ENCODE results near the gene SERINC3.
"Not testable (repeated sequence)": the region's sequence is repeated elsewhere in the genome, so short reads cannot be mapped to it uniquely, and the experiment has no call there.

Gene SERINC3

DNA sequence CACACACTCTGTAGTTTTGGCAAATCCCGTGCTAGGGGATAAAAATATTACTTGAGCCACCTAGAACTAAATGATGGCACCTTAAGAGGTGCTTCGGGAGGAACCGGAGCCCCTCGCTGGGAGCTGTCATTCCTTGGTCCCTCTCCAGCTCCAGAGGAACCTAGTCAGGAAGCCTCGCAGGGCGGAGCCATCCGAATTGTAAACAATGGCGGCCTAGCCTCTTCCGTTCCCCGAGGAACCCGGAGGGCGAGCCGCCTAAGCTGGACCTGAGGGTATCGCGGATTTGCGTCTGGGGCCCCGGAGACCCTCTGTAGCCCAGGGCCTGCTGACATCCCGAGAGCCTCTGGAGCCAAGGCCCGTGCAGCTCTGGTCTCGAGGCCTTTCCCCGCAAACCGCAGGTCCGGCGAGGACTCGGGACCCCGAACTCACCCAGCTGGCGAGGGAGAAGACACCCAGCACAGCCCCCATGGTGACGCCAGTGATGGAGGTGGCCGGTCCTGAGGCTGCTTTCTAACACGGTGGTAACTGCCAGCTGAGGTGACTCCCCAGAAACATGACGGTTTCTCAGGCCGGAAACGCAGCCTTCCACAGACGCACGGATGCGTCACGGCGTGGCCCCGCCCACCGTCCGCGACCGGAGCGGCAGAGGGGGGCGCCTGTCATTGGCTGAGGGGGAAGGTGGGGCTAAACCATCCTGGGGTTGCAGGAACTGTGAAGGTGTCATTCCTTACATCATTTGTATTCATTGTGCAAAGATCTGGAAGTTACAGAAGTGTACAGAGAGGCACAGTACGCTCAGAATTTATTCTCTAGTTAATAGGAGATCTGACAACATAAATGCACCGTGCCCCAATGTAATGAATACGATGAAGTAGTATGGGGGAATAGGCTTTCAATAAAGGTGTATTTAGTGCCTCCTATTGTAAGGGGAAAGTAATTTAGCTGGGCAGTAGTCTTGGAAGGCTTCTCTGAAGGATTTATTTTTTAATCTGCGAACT lies at the start of gene SERINC3:
Gene SERINC3 (minus strand): TSS at position 587 of the 998 bp plus-strand sequence. CDS start 119 bp downstream, at position 468.
- DNase-seq, result peak; percentile 92

DNA sequence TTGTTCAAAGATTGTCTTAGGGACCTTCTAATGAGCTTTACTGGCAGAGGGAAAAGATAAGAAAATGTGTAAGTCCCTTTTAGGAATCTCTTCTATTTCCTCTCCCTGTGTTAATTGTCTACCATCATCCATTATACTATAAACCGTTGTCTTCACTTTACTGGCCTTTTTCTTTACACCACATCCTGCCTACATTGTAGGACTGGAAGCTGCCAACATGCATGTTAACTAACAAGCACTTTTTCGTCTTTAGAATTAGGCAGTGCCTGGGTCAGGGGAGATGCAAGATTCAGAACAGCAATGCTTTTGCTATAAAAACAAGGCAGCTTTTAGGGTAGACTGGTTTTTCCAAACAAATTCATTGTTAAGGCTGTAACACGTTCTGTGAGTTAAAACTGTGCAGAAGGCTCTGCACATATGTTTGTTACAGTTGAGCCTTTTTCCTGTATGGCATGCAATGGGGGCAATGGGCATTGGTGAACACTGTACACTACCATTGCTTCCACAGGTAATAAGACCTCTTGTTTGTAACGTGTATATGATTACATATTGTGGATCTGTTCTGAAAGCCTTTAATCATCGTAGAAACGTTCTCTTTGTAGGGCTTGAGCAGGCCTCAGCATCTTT lies 49.6 kb upstream of the SERINC3 start:
- peak; percentile 55 for DNase-seq

- no peak for DNase-seq
These were observed 48.5 kb upstream of the SERINC3 start for GRCh38 chr20:44570367-44570766.

DNA sequence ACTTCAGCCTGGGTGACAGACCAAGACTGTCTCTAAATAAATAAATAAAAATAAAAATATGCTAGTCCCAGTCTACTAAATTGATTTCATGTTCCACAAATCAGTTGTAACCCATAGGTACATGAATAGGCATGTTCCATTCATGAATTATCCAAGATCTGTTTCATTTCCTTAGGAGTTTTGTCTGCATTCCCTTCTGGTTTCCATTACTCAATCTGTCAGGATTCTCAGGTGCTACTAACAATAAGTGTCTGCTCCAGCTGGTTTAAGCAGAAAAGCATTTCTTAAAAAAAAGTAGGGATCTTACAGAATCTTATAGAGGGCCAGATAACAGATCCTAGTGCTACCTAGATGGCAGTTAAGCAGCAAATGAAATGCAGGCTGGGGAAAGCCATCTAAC lies 44.9 kb upstream of the SERINC3 start:
- no peak for DNase-seq

DNA sequence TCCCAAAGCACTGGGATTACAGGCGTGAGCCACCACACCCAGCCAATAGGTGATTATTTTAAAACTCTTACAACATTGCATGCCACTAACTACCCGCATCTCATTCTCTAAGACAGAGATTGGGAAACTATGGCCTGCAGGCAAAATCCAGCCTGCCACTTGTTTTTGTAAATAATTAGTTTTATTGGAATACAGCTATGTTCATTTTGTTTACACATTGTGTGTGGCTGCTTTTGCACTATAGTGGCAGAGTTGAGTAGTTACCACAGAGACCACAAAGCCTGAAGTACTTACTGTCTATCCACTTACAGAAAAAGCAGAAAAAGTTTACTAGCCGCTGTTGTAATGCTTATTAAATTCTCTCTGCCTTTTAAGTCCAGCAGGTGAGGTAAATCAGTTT lies 44.1 kb upstream of the SERINC3 start:
- DNase-seq, result no peak

DNA sequence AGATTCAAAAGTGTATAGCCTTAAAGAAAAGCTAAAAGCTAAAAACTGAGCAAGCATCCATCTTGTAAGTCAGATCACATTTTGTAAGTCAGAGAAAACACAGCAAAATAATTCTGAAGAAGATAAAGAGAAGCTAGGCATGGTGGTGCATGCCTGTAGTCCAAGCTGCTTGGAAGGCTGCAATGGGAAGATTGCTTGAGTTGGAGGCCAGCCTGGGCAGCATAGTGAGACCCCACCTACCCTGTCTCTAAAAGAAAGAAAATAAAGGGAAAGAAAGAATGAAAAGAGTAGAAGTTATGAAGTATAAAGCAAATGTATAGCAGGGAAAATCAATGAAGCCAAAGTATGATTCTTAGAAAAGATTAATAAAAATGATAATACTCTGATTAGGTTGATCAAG lies 40.0 kb upstream of the SERINC3 start:
- DNase-seq, result no peak

DNA sequence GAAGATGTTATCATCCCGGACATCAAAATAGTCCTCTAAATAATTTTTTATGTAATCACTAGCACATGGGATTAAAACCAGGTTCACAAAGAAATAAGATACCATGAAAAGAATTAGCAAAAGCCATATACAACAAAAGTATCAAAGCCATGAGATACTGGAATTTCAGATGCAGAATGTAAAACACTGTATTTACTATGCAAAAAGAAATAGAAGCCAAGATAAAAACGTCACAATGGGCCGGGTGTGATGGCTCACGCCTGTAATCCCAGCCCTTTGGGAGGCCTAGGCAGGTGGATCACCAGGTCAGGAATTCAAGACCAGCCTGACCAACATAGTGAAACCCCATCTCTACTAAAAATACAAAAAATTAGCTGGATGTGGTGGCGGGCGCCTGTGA lies 38.9 kb upstream of the SERINC3 start:
- not testable (repeated sequence) for DNase-seq

DNA sequence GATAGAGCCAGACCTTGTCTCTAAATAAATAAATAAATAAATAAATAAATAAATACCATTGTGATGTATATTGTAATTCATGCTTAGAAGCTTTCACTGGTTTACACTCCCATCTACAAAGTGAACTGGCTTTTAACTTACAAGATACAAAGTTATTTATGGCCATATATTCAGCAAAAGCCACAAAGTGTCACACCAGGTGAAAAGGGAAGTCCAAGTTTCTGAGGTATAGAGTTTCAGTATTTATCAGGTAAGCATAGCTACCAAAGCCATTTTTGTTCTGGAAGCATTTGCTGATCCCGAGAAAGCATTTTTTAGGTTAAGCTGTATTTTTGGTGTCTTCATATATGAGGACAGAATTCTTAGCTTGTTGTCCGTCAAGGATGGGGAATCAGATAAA lies 38.4 kb upstream of the SERINC3 start:
- no peak for DNase-seq

DNA sequence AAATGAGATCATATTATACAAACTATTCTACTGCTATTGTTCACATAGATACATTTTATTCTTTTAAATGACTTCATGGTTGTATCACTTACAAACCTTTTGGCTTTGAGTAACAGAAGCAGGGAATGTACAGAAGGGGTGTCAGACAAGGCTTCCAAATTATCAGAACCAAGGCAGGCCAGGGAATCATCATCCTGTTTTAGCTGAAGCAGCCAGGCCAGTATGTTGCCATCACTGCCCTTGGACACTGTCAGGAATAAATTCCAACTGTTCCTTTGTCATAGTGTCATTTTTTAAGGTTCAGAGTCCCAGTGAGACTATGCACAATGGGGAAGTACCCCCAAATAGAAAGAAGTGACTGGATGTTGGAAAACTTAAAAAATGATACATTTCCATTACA lies 37.4 kb upstream of the SERINC3 start:
- no peak for DNase-seq

GRCh38 chr20:44552950-44553908 lies 31.4 kb upstream of the SERINC3 start:
- peak; percentile 79 for DNase-seq

DNA sequence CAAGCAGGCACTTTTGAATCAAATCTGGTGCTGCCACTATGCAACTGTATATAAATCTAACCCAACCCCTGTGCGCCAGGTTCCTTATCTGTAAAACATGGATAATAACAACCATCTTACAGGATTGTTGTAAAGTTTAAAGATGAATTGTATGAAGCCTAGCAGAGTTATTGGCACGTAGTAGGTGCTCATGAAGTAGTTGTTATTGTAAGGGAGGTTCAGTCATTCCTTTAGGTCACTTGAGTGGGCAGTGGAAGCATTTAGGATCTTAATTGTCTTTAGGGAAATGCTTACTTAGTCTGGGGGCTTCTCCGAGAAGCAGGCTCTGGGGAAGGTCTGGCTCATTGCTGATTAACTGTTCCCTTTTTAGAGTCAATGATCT lies 30.7 kb upstream of the SERINC3 start:
- no peak for DNase-seq

GRCh38 chr20:44552050-44552449 lies 30.2 kb upstream of the SERINC3 start:
- no peak for DNase-seq

DNA sequence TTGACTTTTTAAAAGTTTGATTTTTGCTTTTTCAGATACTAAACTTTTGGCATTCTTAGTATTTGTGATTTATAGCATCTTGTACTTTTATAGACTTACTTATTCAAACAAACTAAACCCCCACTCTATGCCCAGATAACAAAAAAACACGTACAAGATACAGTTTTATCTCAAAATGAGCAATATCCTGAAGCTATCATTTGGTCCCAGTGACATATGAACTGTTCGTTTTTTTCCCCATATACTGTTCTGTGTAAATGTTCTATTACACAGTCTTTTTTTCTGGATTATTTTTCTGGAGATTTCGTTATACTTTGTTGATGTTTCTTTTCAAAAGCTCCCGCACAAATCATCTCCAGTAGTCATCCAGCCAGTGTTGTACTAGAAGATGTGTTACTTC lies 27.3 kb upstream of the SERINC3 start:
- no peak for DNase-seq

DNA sequence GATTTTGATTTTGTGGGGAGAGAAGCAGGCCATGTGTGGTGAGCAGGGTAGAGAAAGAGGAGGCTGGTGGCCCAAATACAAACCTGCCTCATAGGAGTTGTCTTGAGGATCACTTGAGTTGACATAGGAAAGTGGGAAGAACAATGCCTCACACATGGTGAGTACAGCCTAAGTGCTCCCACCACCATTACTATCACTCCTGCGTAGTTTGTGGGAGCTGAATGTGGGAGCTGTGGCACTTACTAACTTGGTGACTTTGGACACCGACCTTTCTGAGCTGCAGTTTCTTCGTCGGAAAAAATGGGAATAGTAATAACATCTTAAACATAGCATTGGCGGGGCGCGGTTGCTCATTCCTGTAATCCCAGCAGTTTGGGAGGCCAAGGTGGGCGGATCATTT lies 25.5 kb upstream of the SERINC3 start:
- no peak for DNase-seq

GRCh38 chr20:44544263-44544662 lies 22.4 kb upstream of the SERINC3 start:
- DNase-seq, result no peak

DNA sequence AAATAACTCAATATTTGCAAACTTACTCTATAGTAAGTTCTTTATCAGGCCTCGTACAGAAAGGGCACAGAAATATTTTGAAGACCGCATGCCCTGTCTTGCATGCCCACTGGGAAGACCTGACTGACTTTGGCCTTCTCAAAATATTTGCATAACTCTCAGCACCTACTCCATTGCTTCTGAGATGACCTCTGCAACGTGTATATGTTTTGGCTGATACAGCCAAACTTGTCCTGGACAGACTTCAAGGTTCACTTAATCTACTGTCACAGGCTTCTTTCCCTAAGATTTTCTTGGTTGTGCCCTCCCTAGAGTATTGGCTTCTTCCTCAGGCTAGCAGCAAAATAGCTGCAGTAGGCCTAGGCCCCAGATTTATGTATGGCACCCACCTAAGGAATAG lies 21.5 kb upstream of the SERINC3 start:
- DNase-seq, result no peak

DNA sequence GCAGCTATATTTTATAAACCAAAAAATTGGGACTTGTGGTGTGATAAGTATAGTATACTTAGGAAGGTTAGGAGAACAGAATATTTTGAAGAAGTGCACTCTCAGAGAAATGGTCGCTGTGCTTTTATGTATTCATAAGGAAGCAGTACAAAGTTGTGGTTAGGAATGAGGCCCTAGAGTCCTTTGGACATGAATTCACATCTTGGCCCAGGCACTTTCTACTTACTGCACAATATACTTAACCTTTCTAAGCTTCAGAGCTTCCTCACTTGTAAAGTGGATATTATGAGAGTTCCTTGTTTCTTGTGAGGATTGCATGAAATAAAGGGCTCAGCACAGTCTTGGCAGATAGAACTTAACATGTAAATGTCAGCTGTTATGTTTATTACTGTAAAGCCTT lies 21.0 kb upstream of the SERINC3 start:
- DNase-seq, result no peak

- DNase-seq, result no peak
These were observed 20.1 kb upstream of the SERINC3 start for GRCh38 chr20:44541992-44542391.

- peak; percentile 47 for DNase-seq
These were observed 19.0 kb upstream of the SERINC3 start for GRCh38 chr20:44540834-44541233.

DNA sequence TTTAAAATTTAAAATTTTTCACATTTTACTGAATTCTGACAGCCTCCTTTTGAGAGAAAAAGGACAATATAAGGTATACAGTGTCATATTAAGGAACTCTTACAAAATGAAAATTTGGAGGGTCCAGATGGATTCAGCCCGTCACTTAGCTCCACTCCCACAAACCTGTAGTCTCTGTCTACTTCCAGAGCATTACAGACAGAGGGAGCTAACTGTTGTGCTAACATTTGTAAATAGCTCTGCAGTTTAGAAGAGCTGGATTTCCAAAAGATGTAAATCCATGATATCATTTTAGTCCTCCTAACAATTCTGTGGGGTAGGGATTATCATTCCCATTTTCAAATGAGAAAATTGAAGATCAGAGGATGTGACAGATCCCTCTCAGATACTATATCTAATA lies 16.1 kb upstream of the SERINC3 start:
- no peak for DNase-seq

GRCh38 chr20:44536175-44536574 lies 14.3 kb upstream of the SERINC3 start:
- no peak for DNase-seq

GRCh38 chr20:44533928-44534327 lies 12.1 kb upstream of the SERINC3 start:
- no peak for DNase-seq

DNA sequence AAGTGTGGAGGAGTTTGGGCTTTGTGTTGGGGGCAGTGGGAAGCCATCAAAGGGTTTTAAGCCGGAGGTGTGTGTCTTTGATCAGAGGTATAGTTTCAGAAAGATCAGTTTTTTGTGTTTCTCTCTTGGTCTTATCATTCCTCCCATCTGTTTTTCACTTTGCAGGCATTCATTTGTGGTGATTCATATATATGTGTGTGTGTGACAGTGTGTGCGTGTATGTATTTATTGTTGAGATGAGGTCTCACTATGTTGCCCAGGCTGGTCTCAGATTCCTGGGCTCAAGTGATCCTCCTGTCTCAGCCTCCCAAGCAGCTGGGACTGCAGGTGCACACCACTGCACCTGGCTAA lies 11.1 kb upstream of the SERINC3 start:
- peak; percentile 56 for DNase-seq

Measured in fibroblast of upper back skin (primary cell).